Measurements from ENCODE around the gene IL12RB2.
A peak's percentile ranks its signal among the peaks of the same experiment; 100 is the strongest.
"Not testable (repeated sequence)": the region's sequence is repeated elsewhere in the genome, so short reads cannot be mapped to it uniquely, and the experiment has no call there.

IL12RB2 gene

GRCh38 chr1:67440339-67440738 lies 132.7 kb downstream of the IL12RB2 start:
- Histone ChIP-seq H3K27ac (no peak overlapping the region), H3K27me3 (ENCODE audit: control insufficient read depth, insufficient read depth, low read length) (no peaks in the 10 kb centered on the region), H3K4me2 (ENCODE audit: low read length) (no peak overlapping the region), H3K4me1 (no peaks in the 10 kb centered on the region), H3K79me2 (no peaks in the 10 kb centered on the region), H2AFZ (no peak overlapping the region), H3K36me3 (ENCODE audit: control insufficient read depth, insufficient read depth, low read length) (no peaks in the 10 kb centered on the region), H3K9ac (no peak overlapping the region), H3K9me3 (ENCODE audit: control insufficient read depth, low read length) (no peaks in the 10 kb centered on the region), H3K4me3 (ENCODE audit: low read depth, low read length) (no peak overlapping the region)
- TF ChIP-seq, protein P1, sequence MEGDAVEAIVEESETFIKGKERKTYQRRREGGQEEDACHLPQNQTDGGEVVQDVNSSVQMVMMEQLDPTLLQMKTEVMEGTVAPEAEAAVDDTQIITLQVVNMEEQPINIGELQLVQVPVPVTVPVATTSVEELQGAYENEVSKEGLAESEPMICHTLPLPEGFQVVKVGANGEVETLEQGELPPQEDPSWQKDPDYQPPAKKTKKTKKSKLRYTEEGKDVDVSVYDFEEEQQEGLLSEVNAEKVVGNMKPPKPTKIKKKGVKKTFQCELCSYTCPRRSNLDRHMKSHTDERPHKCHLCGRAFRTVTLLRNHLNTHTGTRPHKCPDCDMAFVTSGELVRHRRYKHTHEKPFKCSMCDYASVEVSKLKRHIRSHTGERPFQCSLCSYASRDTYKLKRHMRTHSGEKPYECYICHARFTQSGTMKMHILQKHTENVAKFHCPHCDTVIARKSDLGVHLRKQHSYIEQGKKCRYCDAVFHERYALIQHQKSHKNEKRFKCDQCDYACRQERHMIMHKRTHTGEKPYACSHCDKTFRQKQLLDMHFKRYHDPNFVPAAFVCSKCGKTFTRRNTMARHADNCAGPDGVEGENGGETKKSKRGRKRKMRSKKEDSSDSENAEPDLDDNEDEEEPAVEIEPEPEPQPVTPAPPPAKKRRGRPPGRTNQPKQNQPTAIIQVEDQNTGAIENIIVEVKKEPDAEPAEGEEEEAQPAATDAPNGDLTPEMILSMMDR (IDR thresholded peaks at IDR 0.05) = no peak

- Histone ChIP-seq H2AFZ (peak overlapping the region; percentile 3), H3K27ac (no peak overlapping the region), H3K79me2 (no peaks in the 10 kb centered on the region), H3K27me3 (ENCODE audit: control insufficient read depth, insufficient read depth, low read length) (no peaks in the 10 kb centered on the region), H3K4me3 (ENCODE audit: low read depth, low read length) (no peak overlapping the region), H3K36me3 (ENCODE audit: control insufficient read depth, insufficient read depth, low read length) (no peaks in the 10 kb centered on the region), H3K9me3 (ENCODE audit: control insufficient read depth, low read length) (no peaks in the 10 kb centered on the region), H3K9ac (no peak overlapping the region), H3K4me1 (no peaks in the 10 kb centered on the region), H3K4me2 (ENCODE audit: low read length) (no peak overlapping the region)
- TF ChIP-seq, protein P1 (IDR thresholded peaks at IDR 0.05) = no peak
Observed at GRCh38 chr1:67441183-67441582, 133.5 kb downstream of the IL12RB2 start.

DNA sequence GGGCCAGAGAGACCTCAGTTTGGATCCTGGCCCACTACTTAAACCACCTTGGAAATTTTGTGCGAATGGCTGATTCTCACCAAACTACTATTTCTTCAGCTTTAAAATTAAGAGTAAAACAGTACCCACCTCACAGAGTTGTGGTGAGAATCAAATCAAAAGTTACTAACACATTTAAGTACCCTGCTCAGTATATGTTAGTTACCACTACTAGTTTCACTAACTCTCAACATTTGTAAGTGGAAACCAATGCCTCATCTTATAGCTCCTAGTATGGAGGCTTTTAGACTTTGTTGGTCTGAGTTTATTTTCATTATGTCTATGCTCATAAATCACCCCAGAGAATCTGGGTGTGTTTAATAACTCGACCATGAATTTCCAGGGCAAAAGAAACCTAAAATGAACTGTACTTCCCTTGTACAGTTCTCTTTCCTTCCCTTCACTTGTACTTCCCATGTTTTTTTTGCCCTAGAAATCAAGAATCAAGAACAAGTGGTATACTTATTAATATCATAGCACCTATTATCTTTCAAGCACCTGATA lies 134.1 kb downstream of the IL12RB2 start:
- Histone ChIP-seq H3K36me3 (ENCODE audit: control insufficient read depth, insufficient read depth, low read length) (no peaks in the 10 kb centered on the region), H3K4me2 (ENCODE audit: low read length) (no peak overlapping the region), H3K27ac (no peak overlapping the region), H3K4me1 (peaks cover 5% of the 10 kb centered on the region), H3K9me3 (ENCODE audit: control insufficient read depth, low read length) (no peaks in the 10 kb centered on the region), H3K27me3 (ENCODE audit: control insufficient read depth, insufficient read depth, low read length) (no peaks in the 10 kb centered on the region), H3K4me3 (ENCODE audit: low read depth, low read length) (no peak overlapping the region), H3K79me2 (no peaks in the 10 kb centered on the region), H3K9ac (no peak overlapping the region), H2AFZ (no peak overlapping the region)
- TF ChIP-seq, protein P1 (IDR thresholded peaks at IDR 0.05) = no peak

DNA sequence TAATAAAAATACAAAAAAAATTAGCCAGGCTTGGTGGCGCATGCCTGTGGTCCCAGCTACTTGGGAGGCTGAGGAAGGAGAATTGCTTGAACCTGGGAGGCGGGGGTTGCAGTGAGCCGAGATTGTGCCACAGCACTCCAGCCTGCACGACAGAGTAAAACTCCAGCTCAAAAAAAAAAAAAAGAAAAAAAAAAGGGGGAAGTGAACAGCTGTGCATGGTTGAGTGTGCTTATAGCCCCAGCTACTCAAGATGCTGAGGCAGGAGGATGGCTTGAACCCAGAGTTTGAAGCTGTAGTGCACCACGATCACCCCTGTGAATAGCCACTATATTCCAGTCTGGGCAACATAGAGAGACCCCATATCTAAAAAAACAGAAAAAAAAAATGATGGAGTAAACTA lies 138.3 kb downstream of the IL12RB2 start:
- not testable (repeated sequence) for H3K4me2 ChIP-seq (ENCODE audit: low read length); H3K9ac ChIP-seq; H3K79me2 ChIP-seq; H2AFZ ChIP-seq; H3K36me3 ChIP-seq (ENCODE audit: control insufficient read depth, insufficient read depth, low read length); H3K4me3 ChIP-seq (ENCODE audit: low read depth, low read length); H3K4me1 ChIP-seq; H3K27me3 ChIP-seq (ENCODE audit: control insufficient read depth, insufficient read depth, low read length); H3K9me3 ChIP-seq (ENCODE audit: control insufficient read depth, low read length); H3K27ac ChIP-seq

Data from parathyroid adenoma (tissue), 2 donors.